ENCODE measurements around the gene MARCHF10.

The MARCHF10 gene

GRCh38 chr17:62684179-62684578, 123.9 kb downstream of the MARCHF10 start:
- TF ChIP-seq, protein P1, sequence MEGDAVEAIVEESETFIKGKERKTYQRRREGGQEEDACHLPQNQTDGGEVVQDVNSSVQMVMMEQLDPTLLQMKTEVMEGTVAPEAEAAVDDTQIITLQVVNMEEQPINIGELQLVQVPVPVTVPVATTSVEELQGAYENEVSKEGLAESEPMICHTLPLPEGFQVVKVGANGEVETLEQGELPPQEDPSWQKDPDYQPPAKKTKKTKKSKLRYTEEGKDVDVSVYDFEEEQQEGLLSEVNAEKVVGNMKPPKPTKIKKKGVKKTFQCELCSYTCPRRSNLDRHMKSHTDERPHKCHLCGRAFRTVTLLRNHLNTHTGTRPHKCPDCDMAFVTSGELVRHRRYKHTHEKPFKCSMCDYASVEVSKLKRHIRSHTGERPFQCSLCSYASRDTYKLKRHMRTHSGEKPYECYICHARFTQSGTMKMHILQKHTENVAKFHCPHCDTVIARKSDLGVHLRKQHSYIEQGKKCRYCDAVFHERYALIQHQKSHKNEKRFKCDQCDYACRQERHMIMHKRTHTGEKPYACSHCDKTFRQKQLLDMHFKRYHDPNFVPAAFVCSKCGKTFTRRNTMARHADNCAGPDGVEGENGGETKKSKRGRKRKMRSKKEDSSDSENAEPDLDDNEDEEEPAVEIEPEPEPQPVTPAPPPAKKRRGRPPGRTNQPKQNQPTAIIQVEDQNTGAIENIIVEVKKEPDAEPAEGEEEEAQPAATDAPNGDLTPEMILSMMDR (IDR thresholded peaks at IDR 0.05; ENCODE audit: extremely low read depth, missing control alignments): no peak

DNA sequence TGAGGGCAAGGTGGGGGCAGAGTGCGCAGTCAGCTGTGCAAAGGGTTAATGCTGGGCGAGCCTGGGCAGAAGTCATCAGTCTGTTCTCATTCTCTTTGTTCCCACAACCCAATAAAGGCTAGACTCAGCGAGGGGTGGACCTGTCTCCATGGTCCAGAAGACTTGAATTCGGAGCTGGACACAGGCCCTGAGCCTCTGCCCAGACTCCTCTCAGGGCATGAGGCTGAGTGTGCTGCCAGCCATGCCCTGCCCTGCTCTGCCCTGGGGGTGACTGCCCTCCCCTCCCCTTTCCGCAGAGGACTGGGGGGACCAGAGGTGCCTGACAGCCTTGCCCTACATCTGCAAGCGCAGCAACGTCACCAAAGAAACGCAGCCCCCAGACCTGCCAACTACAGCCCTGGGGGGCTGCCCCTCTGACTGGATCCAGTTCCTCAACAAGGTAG, 126.2 kb downstream of the MARCHF10 start:
- DNase-seq (ENCODE audit: low spot score): no peak
- TF ChIP-seq, protein P1 (IDR thresholded peaks at IDR 0.05; ENCODE audit: extremely low read depth, missing control alignments): no peak

More at GRCh38 chr17:62684179-62684578, 123.9 kb downstream of the MARCHF10 start:
- DNase-seq (ENCODE audit: low spot score): no peak

- DNase-seq (ENCODE audit: low spot score): no peak
These were observed 126.8 kb downstream of the MARCHF10 start for GRCh38 chr17:62681061-62681938.

DNA sequence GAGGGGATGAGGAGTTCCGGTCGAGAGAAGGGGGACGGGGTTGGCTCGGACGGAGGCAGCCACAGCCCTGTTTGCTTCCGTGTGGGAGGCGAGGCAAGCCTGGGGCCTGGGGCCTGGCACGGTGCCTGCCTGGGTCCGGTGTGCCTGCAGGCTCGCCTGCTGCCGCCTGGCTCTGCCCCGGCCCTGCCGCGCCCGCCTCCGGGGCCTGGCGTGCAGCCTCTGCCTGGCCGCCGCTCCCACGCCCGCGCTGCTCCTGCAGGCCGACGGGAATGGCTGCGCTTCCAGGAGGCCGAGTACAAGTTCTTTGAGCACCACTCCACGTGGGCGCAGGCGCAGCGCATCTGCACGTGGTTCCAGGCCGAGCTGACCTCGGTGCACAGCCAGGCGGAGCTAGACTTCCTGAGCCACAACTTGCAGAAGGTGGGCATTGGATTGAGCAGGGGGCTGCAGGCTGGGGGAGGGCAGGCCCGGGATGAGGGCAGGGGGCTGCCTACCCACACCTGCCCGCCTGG, 127.5 kb downstream of the MARCHF10 start:
- TF ChIP-seq, protein P1 (IDR thresholded peaks at IDR 0.05; ENCODE audit: extremely low read depth, missing control alignments): no peak
- no peak for DNase-seq (ENCODE audit: low spot score)

More at GRCh38 chr17:62681061-62681938, 126.8 kb downstream of the MARCHF10 start:
- TF ChIP-seq, protein P1 (IDR thresholded peaks at IDR 0.05; ENCODE audit: extremely low read depth, missing control alignments): no peak

GRCh38 chr17:62679866-62680377, 128.2 kb downstream of the MARCHF10 start:
- DNase-seq (ENCODE audit: low spot score): no peak
- TF ChIP-seq, protein P1 (IDR thresholded peaks at IDR 0.05; ENCODE audit: extremely low read depth, missing control alignments): no peak

DNA sequence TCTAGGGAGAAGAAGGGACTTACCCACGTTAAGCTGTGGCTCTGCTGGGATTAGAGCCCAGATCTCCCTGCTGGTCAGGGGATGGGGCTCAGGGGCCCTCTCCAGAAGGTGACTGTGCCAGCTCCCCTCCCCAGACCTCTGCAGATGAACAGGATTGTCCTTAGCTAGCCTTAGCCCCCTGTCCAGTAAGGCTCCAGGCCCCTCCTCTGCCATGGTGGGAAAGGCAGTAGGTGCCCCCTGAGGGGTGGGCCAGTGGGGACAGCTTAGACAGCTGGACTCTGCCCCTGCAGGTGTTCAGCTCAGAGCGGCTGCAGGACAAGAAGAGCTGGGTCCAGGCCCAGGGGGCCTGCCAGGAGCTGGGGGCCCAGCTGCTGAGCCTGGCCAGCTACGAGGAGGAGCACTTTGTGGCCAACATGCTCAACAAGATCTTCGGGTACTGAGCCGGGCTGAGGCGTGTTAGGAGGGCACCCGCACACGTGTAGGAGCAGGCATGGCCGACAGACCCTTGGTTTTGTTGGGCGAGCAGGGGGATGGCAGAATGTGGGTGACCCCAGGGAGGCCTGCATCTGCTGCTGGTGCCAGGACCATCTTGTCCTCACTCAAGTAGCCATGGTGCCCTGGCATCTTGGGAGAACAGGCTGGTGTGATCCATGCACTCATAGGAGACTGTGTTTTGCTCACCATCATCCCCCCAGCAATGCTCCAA, 129.7 kb downstream of the MARCHF10 start:
- DNase-seq (ENCODE audit: low spot score): no peak
- TF ChIP-seq, protein P1 (IDR thresholded peaks at IDR 0.05; ENCODE audit: extremely low read depth, missing control alignments): no peak

All from GM20000 (cell line).